GM18907 (cell line): ENCODE data around the gene EXOC4.

Experiments used
- ATAC-seq: cut with Tn5 transposase; IDR thresholded peaks from one replicate; pipeline ENCODE4 v1.9.1; 2021; ENCODE audit warnings: mild to moderate bottlenecking, moderate library complexity; ENCODE audit not compliant: unreplicated experiment

EXOC4 gene

DNA sequence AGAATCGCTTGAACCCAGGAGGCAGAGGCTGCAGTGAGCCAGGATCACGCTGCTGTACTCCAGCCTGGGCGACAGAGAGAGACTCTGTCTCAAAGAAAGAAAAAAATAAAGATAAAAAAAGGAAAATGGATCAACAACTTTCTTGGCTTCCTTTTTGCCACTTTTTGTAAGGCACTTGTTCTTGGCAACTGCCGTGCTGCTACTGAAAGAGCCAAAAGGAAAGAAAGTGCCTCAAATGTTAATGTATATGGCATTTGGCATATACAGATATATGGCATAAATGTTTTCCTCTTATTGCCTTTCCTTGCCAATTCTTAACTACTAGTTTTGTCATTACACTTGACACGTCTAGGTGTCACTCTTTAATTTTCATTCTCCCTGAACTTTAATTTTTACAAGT, 480.5 kb downstream of the EXOC4 start:
- no peak for ATAC-seq

DNA sequence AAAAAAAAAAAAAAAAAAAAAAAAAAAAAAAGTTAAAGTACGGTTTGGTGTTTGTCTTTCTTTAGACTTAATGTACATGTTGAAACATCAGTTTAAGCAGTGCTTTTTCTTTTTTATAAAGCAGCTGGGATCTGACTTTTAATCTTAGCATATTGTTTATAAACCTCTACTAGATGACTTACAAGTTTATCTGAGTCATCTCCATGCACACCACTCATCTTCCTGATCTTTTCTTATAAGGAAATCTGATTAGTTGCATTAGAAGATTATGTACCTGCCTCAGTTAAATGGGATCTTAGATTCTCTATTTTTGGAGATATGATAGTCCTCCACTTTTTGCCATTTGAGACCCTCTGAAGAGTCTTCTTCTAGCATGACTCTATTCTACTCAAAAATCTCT, 482.3 kb downstream of the EXOC4 start:
- ATAC-seq = no peak

DNA sequence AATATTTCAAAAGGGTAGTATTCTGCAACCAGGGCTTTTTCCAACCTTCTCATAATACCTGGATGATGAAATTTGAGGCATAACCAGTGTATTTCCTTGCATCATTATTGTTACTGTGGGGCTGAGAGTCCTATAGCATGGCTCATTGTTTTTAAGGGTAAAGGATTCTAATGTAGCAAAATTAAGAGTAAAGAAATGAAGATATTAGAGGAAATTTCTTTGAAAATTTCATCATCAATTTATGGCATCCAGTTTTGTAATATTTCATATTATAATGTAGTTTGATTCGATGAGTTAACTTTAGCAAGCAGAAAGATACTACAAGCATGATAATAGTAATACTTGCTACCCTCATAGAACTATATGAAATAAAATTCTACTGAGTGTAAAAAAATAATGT, 486.9 kb downstream of the EXOC4 start:
- ATAC-seq = no peak

DNA sequence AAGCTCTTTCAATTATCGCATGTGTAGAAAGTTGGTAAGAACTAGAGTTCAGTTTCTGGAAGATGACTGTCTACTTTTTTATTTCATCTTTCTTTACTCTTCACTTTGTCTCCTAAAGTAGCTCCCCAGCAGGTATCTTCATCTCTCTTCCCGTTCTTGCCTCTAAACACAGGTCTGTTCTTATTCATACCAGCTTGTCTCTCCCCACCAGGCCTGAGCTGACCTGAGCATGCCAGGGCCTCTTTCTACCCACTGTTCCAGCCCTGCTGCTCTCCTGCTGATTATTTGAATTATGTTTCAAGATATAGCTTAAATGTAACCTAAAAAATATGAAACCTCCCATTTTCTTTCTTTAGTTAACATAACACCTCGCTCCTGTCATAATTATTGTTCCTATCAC, 488.2 kb downstream of the EXOC4 start:
- ATAC-seq = no peak

DNA sequence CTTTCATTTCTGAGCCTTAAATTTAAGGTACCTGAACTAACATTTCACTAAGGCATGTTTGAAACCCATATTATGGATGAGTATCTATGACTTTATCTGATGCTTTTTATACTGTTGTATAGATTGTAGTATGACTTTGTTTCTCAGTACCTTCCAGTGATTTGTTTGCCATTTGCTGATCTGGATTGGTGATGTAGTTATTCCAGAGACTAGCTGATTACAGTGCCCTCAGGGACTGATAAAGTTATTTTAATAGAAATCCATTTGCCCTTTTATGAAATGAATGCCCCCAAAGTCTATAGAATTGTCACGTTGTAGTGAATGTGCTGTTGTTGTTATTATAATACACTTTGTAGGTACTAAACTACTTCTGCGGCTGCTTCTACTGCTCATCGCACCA, 488.8 kb downstream of the EXOC4 start:
- no peak for ATAC-seq

DNA sequence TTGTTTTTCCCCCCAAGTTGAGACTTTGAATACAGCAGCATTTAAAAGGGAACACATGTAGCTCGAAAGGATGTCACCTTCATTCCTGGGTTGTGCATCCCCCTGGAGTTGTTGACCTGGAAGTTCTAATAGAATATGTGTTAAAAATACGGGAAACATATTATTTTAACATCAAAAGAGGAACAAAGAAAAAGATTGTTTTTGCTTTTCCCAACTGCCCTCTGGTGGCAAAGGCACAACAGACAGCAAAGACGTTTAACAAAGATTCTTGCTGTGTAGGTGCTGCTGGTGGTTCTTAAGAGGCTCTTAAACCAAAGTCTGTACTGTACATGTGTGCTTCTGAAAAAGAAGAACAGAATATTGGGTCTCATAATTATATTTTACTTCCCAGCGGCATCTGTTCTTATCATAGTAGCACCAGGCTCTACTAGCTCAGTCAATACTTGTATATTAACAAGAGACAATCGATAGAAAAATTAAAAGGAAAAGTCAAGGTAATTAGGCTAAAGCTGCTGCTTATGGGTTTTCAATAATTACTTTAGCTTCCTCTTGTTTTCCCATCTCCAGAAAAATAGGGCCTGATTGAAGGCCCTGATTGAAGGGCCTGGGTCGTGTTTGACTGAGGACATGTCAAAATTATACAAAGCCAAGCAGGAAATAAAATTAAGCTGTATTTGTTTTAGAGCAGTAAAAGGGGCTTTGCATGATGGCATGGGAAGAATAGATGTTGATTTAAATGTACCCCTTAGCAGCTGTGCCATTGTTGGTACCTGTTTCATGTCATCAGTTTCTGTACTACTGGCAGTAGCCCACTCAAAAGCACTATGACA, 490.0 kb downstream of the EXOC4 start:
- ATAC-seq = no peak

DNA sequence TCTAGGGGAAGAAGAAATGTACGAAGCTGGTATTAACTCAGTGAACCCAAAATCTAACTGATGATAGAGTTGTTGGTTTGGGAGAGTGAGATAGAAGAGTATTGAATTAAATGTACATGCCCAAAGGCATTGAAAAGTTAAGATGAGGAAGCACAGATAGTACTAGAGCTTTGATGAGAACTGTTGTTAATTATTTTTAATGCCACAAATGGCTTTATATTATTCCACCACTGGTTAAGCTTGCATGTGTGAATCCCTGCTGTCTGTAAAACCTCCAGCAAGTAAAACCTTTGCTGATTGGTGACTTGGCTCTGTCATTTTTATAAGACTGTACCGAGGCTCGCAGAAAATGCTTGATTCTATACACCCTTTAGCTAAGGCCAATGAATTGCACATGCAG, 491.6 kb downstream of the EXOC4 start:
- no peak for ATAC-seq

DNA sequence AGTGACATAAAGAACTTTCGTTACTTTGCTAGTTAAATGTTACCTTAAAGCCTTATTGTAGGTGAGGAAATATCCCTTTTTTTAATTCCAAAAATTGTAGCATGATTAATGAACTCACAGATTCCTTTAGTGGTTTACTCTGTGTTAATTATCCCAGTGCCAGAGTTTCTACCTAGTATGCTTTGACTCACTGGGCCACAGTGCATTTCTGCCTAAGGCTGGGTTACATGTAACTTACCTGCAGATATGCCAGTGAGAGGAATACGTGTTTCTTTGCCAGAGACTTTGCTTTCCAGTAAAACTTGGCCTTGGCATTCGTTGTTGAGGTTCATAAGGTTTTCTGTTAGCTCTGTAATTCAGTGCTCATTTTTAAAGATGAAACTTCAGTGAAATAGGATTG, 493.4 kb downstream of the EXOC4 start:
- ATAC-seq = no peak

DNA sequence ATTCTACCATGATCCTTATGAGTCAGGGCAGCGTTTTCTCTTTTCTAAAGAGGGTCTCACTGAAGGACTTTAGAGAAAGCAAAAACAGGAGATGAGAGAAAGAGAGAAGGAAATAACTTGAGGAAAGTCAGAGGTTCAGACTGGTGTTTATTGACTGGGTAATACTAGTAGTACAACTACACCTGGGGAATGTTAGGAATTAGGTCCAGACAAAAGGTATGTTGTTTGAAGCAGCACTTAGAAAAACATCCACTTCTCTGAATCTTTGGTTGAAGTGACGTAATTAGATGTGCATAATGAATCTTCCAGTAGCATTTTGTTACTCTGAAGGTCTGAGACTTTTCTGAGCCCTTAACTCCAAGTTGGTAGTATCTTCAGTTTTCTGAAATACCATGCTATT, 494.0 kb downstream of the EXOC4 start:
- ATAC-seq = no peak

DNA sequence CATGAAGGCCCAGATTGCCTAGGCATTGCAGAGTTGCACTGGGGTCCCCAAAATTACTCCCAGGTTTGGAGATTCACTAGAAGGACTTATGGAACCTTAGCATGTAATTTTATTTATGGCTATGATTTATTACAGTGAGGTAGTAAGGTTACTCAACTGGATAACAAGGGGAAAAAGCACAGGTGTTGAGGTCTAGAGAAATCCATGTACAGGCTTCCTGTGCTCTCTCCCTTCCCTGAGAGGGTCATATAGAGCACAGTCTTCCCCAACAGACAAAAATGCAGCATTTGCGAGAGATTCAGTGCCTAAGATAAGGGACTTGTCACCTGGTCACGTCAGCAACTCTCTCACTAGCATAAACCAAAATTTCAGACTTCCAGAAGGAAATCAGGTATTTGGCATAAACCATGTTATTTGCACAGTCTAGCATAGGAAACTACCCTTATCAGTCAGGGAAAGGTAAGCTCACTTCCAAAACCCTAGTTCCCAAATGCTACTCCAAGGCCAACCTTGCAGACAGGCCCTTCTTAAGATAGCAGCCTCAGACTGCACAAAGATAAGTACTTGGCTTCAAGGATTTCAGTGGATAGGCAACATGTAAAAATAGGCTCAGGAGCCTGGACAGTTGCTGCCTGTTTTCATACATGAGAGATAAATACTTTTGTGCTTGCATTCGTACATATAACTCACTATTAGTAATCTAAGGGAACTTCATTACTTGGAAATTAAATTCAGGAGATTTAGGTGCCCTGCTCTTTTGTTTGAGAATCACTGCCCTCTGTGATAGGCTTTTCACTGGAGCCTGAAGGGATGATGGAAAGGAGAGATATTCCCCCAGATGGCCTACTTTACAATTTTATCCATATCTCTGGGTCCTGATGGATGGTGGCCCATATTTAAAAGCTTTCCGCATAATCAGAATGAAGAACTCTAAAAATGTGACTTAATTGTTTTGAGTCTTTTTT, 495.8 kb downstream of the EXOC4 start:
- ATAC-seq = no peak

DNA sequence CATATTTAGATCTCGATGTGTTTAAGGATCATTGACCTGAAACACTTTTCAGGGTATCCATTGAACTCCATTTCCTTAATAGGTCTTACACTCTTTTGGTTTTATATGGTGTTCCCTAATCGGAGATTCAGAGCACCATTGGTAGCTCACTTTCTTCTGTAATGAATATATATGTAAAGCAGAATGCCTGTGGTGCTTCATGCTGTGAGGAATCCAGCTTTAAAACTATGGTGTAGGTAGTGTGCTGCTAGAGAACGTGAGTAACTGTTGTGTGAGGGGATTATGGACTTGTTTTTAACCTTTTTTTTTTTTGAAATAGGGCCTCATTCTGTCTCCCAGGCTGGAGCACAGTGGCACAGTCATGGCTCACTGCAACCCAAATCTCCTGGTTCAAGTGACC, 497.4 kb downstream of the EXOC4 start:
- no peak for ATAC-seq

DNA sequence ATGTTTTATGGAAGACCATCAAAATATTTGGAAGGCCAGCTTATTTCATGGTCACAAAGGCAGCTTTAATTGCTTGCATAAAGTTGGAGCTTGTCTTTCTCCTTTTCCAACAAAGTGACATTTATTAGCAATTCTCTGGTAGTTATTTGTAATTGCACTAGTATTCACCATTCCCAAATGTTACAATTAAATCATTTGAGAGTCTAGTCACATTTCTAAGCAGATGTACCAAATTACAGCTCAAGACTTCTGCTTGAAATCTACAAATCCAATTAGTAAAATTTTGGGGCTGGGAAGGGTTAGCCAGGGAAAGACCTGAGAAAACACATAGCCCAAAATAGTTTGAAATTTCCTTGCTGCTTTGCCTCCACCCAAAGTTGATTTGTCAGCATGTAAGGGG, 498.2 kb downstream of the EXOC4 start:
- no peak for ATAC-seq

DNA sequence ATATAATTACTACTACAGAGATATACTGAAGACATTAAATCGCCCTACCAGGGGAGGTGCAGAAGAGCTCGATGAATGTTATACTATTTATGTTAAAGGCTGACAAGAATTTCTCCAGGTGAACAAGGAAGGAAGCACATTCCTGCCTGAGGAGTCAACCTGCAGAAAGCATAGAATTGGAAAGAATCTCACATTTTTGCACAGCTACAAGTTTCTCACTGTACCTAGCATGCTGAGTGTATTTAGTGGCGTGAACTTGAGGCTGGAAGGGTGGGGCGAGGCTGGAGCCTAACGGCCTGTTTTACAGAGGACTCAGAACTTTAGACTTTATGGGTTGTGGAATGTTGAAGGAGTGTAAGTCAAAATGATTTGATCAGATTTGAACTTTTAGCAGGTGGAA, 500.6 kb downstream of the EXOC4 start:
- ATAC-seq = no peak

DNA sequence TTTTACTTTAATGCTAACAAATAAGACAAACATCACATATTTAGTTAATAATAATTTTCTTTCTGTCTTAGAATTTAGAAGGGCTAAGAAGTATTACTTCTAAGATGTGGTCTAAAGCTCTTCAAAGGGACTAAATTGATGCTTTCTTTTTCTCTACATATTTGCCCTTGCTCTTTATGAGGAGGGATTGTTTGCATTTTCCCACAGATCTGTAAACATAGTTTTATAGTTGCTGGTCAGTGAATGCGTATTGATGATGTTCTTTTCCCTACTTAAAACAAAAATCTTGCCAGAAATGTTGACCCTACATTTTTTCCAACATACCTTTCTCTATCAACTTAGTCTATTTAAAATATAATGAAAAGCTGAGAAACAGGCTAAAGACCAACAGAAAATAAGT, 501.8 kb downstream of the EXOC4 start:
- ATAC-seq = no peak

DNA sequence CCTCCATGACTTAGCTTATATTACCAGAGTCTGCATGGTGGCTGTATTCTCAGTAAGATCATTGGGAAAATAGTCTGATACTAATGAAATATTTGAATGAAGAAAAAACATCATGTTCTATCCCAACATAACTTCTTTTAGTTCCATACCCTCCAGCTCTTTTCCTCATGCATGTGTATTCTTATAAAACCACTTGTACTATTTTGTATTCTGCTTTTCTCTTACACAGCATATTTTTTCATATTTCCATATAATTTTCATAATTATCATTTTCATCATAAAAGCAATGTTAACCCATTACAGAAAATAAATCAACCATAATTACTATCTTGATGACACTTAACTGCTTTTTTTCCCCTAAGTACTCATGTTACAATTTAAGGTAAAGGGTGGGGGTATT, 503.0 kb downstream of the EXOC4 start:
- no peak for ATAC-seq

DNA sequence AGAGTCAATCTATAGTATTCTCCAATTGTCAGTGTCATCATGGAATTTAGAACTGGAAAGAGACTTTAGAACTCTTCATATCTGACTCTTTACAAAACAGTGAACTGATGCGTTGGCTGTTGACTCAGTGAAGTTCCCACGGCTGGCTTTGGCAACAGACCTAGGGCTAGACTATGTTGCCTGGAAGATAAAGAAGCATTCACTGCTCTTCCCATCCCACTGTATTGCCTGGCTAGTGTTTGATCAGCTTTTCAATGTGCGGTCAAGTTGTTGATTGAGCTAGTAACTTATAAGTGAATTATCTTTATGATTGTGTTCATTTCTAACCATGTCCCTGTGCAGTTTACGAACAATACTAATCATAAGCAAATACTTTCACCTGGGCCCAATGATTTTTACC, 508.6 kb downstream of the EXOC4 start:
- no peak for ATAC-seq

DNA sequence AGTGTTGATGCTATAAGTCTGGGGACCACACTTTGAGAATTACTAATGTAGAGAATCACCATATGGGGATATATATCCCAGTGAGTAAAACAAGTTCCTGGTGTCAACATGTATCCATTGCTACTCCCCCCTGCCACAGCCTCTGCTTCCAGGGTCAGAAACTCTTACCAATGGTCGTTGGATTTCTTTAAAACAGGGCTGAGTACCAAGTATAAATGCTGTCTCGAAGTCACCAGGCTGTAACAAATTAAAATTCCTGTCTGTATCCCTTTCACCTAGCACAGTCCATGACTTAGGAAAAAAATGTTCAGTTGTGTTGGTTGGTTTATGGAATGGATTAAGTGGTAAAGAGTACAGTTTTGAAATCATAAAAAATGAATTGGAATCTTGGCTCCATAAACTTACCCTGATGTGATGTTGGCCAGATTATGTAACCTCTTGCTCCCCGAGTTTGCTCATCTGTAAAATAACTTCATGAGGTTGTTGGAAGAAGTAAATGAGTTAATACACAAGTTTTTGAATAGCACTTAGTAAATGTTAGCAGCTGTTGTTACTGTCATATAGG, 510.3 kb downstream of the EXOC4 start:
- no peak for ATAC-seq

DNA sequence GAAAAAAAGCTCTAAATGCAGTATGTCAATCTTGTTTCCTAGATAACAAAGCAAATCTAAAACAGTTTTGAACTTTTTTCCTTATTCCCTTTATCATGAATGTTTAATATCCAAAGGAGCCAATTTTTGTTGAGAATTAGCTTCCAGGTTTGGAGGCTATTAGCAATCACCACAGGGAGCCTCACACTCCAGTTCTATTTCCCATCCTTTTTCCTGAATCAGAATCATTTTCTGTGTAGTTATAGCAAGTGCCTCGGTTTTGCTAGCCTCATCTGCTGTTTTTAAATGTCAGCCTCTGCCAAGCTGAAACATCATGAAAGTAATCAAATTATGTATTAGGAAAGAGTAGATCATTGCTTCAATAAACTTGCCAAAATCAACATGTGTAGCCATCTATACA, 516.8 kb downstream of the EXOC4 start:
- no peak for ATAC-seq

DNA sequence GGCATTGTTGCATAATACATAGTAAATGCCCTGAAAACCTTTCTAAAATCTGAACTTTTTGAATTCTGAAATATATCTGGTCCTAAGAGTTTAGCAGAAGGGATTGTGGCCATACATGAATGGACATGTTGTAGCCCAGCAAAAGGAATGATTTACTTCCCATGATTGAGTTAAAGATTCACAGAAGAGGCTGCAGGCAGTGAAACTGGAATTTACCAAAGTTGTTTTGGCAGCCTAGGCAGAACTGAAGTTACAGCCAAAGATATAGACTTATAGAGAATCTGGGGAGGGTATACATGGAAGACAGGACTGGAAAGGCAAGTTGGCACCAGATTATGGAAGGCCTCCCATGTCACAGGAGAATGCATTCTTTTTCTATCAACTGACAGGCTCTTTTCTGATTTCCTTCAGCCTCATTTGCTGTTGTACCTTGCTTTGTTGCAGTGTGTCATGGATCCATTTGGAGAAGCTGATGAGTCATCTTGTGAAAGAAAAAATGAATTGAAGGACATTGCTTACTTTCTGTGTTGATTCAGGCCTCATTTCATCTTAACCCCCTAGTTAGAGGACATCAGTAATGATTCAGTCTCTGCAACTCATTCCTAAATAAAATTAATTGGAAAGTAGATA, 518.1 kb downstream of the EXOC4 start:
- no peak for ATAC-seq

DNA sequence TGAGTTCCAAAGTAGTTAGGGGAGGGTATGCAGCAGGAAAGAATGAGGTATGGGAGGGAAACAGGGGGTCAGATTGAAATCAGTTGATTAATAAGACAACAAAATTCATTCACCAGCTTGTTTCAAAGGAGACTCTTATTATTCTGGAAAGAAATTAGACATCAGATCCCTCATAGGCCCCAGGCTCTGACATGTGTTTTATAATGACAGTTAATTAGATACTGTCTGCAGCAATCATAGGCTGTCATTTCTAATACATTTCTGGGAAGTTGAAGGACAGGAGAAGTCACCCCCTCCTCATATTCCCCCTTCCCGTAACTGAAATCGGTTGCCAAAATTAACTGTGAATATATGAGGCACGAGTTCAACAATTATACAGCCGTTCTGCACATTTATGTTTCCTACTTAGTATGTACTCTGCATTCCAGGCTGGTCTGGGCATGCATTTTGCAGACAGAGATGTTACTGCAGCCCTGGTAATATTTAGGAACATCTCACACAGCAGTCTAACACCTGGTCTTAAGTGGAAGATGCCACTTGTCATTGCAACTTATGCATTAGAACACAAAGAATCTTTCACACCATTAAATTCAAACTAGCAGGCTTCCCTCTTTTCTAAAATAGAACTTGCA, 519.0 kb downstream of the EXOC4 start:
- ATAC-seq = no peak

DNA sequence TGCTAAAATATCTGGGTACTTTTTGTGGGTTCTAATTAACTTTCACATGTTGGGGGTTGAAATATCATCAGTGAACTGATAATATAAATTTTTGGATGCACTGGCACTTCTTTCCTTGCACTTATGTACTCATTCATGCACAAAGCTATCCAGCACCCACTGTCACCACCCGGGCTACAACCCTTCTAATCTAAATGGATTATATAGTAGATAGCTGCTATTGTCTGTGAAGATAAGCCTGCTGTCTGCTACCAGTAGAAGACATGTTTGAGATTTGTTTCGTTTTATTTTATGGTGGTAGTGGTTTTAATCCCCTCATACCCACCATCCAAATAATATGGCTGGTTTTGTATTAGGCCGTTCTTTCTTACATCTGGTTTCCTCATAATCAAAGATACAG, 520.7 kb downstream of the EXOC4 start:
- no peak for ATAC-seq
